ENCODE measurements around the gene SYNM.

SYNM gene

DNA sequence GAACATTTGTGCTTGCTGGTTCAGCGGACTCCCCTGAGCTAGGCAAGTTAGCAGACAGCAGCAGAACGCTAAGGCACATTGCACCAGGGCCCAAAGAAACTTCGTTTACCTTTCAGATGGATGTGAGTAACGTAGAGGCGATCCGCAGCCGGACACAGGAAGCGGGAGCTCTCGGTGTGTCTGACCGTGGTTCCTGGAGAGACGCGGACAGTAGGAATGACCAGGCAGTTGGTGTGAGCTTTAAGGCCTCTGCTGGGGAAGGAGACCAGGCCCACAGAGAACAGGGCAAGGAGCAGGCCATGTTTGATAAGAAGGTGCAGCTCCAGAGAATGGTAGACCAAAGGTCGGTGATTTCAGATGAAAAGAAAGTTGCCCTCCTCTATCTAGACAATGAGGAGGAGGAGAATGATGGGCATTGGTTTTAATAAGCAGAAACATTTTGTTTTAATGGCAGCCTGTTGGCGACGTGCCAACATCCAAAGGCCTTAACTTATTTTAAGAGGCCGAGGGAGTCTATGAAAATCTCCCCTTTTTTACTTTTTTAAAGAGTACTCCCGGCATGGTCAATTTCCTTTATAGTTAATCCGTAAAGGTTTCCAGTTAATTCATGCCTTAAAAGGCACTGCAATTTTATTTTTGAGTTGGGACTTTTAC lies 27.9 kb downstream of the SYNM start:
- no peak for DNase-seq (ENCODE audit: low read depth)

DNA sequence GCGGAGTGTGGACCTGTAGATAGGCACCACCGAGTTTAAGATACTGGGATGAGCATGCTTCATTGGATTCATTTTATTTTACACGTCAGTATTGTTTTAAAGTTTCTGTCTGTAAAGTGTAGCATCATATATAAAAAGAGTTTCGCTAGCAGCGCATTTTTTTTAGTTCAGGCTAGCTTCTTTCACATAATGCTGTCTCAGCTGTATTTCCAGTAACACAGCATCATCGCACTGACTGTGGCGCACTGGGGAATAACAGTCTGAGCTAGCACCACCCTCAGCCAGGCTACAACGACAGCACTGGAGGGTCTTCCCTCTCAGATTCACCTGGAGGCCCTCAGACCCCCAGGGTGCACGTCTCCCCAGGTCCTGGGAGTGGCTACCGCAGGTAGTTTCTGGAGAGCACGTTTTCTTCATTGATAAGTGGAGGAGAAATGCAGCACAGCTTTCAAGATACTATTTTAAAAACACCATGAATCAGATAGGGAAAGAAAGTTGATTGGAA lies 29.5 kb downstream of the SYNM start:
- no peak overlapping the region for H3K4me3 ChIP-seq (ENCODE audit: low read depth, low read length)
- DNase-seq (ENCODE audit: low read depth): no peak

More for the DNA sequence above, 27.9 kb downstream of the SYNM start:
- H3K4me3 ChIP-seq (ENCODE audit: low read depth, low read length): no peak overlapping the region

DNA sequence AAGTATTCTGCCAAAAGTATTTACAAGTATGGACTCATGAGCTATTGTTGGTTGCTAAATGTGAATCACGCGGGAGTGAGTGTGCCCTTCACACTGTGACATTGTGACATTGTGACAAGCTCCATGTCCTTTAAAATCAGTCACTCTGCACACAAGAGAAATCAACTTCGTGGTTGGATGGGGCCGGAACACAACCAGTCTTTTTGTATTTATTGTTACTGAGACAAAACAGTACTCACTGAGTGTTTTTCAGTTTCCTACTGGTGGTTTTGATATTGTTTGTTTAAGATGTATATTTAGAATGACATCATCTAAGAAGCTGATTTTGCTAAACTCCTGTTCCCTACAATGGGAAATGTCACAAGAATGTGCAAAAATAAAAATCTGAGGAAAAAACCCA lies 30.3 kb downstream of the SYNM start:
- DNase-seq (ENCODE audit: low read depth): no peak
- H3K4me3 ChIP-seq (ENCODE audit: low read depth, low read length): no peak overlapping the region

DNA sequence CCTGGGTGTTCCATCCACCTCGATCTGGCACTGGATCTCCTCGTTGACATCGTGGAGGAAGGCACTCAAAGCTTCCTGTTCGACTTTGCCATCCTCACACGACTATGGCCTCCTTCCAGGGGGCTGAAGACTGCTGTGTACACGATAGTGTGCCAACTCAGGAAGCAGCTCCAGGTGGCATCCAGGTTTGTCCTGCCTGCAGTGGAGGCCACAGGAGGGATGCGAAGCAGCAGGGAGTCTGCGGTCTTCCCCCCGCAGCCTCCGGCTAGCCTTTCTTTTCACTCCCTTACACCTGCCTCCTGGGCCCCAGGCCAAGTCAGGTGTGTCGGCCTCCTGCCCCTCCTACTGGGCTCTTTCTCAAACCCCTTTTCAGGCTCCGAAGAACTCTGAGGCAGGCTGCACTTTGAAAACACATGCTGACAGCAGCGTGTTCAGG lies 32.2 kb downstream of the SYNM start:
- H3K4me3 ChIP-seq (ENCODE audit: low read depth, low read length): no peak overlapping the region
- DNase-seq (ENCODE audit: low read depth): no peak

DNA sequence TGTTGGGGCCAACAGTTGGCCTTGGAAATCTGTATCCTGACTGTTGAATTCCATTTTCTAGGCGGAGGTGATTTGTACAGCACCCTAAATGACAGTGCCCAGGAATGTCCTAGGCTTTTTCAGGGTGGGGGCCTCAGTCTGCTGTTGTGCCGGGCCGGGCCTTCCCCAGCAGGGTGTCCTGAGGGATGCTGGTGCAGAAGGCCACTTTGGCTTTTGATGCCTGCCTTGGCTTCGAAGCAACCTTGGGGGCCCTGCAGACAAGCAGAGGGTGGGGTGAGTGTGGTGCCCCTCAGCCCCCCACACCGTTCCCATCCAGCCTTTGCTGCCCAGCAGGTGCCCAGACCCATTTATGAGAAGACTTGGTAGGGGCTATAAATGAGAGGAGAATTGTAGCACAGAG lies 33.0 kb downstream of the SYNM start:
- no peak for DNase-seq (ENCODE audit: low read depth)
- H3K4me3 ChIP-seq (ENCODE audit: low read depth, low read length): no peak overlapping the region

DNA sequence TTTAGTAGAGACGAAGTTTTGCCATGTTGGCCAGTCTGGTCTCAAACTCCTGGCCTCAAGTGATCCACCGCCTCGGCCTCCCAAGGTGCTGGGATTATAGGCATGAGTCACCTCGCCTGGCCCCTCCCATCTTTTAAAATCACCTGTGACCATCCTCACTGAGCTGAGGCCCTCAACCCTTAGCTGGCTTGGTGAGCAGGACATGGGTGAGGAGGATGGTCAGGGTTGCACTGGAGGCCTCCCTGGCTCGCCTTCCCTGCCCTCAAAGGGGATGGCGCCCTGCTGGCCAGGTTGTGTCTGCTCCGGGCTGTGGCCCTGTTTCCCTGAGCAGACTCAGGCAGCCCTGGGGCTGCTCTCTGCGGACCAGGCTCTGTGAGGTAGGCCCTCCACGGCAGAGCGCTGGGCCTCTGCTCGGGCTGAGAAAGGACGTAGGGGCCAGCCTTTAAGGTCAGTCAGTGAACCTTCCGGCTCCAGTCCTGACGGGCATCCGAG lies 33.7 kb downstream of the SYNM start:
- no peak for DNase-seq (ENCODE audit: low read depth)
- H3K4me3 ChIP-seq (ENCODE audit: low read depth, low read length): no peak overlapping the region

DNA sequence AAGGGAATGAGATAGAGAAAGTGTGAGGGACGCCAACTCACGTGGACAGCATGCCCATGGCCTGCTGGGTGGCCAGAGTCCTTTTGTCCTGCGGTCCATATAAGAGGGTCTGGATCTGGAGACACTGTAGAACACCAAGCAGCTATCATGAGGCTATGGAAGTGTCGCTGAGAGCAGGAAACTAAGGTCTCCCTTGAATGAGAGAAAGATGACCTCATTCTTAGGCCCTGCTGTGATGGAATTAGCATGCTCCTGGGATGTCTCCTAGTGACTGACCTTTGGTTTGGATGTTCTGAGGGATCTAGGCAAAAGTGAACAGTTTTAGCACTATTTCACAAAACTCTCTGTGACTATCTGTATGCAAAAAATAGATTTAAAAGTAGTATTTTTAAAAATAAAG lies 34.4 kb downstream of the SYNM start:
- no peak overlapping the region for H3K4me3 ChIP-seq (ENCODE audit: low read depth, low read length)
- DNase-seq (ENCODE audit: low read depth): no peak

DNA sequence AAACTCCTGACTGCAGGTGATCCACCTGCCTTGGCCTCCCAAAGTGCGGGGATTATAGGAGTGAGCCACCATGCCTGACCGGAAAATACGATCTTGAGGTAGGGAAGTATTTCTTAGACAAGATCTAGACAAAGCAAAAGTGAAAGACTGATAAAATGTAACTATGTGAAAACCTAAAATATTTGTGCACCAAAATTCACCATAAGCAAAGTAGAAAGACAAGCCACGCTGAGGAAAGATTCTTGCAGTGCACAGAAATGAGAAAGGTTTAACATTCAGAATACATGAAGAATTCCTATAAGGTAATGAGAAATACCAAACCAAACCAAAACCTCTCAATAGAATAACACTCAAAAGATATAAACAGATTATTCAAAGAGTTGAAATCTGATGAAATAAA lies 35.7 kb downstream of the SYNM start:
- H3K4me3 ChIP-seq (ENCODE audit: low read depth, low read length): no peak overlapping the region
- DNase-seq (ENCODE audit: low read depth): no peak

DNA sequence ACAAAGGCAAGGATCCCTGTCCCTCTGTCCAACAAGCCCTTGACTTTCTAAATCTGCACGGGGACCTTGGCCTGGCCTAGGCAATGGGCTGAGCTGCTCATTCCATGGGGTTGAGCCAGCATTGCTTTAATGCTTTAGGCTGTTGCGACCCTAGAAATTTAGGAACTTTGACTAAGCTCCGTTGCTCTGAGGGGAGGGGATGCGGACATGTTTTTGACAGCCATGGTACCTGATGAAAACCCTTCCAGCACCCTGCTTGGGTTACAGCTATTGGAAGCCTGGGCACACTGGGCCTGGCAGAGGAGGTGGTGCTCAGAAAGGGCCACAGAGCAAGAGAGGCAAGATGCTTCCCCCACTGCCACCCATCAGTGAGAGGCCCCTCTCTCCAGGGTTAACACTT lies 37.1 kb downstream of the SYNM start:
- H3K4me3 ChIP-seq (ENCODE audit: low read depth, low read length): no peak overlapping the region
- no peak for DNase-seq (ENCODE audit: low read depth)

DNA sequence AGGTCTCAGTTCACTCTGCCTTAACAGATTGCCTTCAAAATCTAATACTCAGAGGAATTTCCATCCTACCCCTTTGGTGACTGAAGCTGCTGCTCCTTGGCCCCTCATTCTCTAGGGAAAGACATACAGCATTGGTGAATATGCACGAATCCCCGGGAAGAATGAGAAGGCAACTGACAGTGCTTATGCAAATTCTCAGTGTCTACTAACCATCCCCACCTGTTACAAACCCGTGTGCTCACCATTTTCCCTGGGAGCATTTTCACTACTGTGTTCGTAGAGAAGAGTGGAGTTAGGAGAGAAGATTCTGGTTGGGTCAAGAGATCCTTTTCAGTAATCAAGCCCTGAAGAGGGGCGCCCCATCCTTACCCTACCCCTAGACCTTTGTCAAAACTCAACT lies 37.7 kb downstream of the SYNM start:
- H3K4me3 ChIP-seq (ENCODE audit: low read depth, low read length): no peak overlapping the region
- DNase-seq (ENCODE audit: low read depth): no peak

DNA sequence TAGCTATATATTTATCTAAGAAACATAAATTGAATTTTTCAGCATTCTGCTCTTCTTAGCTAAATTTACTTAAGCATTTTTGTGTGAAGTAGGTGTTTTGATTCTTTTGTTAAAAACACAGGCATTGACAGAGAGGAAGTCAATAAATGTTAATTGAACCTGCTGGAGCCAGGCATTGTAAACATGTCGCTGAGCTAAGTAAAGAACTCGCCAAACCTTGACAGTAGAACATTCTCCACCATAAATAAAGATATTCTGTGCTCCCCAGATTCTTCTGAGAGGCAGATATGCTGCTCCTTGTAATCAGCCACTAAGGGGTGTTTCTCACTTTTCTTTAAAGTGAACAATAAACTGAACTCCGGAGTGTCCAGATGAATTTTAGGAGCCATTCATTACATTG lies 38.4 kb downstream of the SYNM start:
- no peak overlapping the region for H3K4me3 ChIP-seq (ENCODE audit: low read depth, low read length)
- no peak for DNase-seq (ENCODE audit: low read depth)

DNA sequence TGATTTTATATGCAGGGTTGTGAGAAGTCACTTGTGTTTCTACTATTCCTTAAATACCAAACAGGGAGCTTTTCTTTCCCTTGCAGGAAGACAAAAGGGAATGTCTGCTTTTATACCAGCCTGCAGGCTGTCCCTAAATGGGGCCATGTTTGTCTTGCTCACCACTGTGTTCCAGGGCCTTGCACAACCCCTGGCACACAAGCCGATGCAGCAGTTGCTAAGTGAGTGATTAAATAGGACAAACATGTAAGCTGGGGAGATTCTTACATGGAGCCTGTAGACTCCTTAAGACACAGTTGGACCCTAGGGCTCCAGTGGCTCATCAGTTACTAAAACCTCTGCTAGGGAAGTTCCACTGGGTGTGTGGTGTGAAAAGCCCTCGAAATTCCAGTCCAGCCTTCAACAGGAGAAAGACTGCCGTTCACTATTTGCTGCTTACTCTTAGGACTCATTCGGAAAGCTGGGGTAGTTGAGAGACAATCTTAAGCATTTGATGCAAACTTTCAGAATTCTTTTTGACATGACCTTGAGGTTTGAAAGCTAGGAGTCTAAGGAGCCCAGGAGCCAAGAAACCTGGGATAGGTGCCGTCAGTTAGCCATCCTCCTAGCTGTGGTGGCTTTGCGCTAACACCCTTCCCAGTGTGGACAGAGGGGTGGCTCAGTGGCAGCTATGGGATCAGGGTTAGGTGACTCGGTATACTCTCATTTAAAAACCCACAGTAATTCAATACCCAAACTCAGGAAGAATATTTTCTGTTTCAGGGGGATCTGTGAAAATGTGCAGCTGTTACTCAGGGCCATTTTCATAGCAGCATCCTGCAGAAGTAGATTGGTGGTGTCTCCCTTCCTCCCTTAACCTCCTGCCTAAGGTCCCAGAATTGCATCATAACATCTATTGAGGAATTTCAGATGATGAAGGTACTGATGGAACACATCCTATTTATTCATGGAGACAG lies 39.1 kb downstream of the SYNM start:
- peak; percentile 48 for DNase-seq (ENCODE audit: low read depth)
- no peak overlapping the region for H3K4me3 ChIP-seq (ENCODE audit: low read depth, low read length)

DNA sequence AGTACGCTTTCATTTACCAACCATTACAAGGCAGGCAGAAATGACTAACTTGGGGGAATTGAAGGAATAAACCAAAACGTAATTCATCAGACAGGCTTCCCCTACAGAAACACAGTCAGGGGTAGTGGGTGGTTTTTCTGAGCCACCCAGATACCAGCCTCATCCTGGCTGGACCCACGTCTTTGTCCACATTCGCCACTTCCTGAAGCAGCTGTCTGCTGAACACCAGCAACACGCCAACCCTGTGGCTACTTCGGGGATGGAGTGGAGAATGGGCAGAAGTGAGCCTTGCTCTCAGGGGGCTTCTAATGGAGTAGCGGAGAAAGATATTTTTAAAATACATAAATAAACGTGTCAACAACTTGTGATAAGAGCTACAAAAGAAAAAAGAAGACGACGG lies 40.1 kb downstream of the SYNM start:
- no peak for DNase-seq (ENCODE audit: low read depth)
- H3K4me3 ChIP-seq (ENCODE audit: low read depth, low read length): no peak overlapping the region

DNA sequence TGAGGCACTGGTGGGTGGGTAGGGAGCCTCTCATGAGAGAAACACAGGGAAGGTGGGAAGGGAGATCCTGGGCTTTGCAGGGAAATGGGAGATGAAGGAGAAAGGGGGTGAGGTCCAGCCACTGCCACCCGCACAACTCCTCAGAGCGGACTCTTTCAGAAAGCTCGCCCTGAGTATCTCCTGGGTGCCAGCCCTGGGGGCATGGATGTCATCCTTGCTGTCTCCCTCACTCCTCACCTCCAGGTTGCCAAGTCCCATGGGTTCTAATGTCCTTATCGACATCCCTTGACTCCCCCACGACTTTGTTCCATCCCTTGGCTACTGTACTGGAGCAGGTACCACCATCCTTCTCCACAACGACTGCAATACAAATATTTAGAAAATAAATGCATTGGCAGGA lies 40.9 kb downstream of the SYNM start:
- no peak for DNase-seq (ENCODE audit: low read depth)
- no peak overlapping the region for H3K4me3 ChIP-seq (ENCODE audit: low read depth, low read length)

DNA sequence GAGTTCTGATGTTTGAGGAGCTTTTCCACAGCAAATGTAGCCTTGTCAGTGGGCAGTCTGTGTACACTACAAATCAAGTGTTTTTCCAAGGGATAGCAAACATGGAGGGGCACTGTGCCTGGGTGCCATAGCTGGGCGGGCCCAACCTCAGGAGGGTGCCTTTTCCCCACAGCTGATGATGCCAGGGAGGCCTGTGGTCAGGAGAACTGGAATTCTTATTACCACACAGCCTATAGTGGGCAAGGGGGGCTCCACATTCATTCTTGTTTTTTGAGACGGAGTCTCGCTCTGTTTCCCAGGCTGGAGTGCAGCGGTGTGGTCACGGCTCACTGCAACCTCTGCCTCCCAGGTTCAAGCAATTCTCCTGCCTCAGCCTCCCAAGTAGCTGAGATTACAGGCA lies 41.8 kb downstream of the SYNM start:
- DNase-seq (ENCODE audit: low read depth): no peak
- H3K4me3 ChIP-seq (ENCODE audit: low read depth, low read length): no peak overlapping the region

DNA sequence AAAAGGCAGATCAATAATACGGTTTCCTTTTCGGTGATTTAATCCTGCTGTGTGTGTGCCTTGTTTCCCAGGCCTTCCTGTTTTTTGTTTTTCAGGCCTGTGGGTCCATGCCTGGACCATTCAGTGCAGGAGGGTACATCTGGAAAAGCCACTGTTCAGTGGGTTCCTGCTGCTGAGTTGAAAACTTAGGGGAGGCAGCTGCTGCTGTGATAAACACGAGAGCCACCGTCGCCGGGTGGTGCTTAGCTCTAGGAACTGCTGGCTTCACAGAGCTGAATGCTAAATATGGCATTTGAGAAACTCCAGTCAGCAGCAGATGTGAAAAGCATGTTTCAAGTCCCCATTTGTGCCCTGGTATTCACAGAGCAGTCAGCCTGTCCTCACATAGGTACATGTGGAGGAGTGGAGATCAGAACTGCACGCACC lies 44.0 kb downstream of the SYNM start:
- H3K4me3 ChIP-seq (ENCODE audit: low read depth, low read length): no peak overlapping the region
- no peak for DNase-seq (ENCODE audit: low read depth)

DNA sequence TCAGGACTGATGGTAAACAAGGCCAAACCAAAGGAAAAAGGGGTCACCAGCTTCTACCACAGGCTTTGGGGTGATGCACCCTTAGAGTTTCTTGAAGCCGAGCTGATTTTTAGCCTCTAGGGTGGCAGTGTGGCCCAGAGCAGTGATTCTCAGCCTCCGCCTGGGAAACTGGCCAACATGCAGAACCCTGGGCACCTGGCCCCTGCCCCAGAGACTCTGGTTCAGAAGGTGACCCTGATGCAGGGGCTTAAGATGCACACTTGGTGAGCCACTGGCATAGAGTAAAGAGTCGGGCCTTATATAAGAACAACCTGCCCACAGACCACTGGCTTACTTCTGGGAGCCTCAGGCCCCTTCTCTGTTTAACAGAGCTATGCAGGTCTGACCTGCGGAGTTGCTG lies 44.5 kb downstream of the SYNM start:
- H3K4me3 ChIP-seq (ENCODE audit: low read depth, low read length): no peak overlapping the region
- no peak for DNase-seq (ENCODE audit: low read depth)

DNA sequence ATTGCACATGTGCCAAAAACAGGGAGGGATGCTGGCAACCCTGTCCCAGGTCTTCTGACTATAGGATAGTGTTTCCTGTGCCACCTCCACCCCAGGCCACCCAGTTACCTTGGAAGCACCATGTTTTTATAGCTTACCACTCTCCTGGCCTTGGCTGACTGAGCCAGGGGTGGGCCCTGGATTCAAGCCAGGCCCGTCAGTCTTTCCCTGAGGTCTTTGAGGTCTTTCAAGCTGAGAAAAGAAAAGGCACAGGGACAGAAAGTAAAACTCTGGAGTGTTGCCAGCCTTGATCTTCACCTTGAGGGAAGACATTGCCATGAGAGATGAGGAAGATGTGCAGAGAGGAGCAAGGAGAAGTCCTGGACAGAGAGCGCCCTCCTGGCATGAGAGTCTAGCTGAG lies 46.3 kb downstream of the SYNM start:
- DNase-seq (ENCODE audit: low read depth): no peak
- no peak overlapping the region for H3K4me3 ChIP-seq (ENCODE audit: low read depth, low read length)

DNA sequence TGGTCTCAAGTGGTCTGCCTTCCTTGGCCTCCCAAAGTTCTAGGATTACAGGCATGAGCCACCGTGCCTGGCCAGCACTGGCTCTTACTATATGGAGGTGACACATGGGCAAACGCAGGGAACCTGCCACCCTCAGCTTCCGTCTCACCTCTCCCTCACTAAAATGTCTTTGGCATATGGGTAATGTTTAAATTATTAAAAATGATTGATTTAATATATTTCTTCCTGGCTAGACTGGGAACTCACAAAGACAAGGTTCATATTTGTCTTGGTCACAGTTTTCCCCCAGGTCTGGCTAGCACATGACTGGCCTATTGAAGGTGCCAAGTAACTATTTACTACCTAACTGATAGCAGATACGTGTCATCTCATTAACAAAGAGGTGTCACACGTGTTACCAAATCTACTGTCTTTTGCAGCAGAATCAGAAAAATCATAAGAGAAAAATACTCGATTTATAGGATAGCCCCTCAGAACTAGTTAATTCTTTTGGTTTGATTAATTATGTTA lies 48.2 kb downstream of the SYNM start:
- no peak overlapping the region for H3K4me3 ChIP-seq (ENCODE audit: low read depth, low read length)
- no peak for DNase-seq (ENCODE audit: low read depth)

DNA sequence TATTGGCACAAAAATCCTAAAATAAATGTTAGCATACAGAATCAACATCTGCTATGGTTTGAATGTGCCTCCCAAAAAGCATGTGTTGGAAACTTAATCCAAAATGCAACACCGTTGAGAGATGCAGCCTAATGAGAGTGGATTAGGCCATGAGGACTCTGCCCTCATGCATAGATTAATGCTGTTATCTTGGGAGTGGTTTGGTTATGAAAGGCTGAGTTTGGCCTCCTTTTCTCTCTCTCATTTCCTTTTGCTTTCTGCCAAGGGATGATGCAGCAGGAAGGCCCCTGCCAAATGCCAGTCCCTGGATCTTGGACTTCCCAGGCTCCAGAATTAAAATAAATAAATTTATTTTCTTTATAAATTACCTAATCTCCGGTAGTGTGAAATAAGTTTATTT lies 49.4 kb downstream of the SYNM start:
- no peak overlapping the region for H3K4me3 ChIP-seq (ENCODE audit: low read depth, low read length)
- no peak for DNase-seq (ENCODE audit: low read depth)
